ENCODE results near the gene SETD3.

The SETD3 gene

GRCh38 chr14:99512571-99513182, 32.0 kb upstream of the SETD3 start:
- no peaks in the 10 kb centered on the region for H3K27me3 Mint-ChIP-seq
- H3K36me3 Mint-ChIP-seq, result peaks cover 14% of the 10 kb centered on the region

GRCh38 chr14:99512110-99512449, 31.4 kb upstream of the SETD3 start:
- DNase-seq (ENCODE audit: low spot score in 2 of 2) (no peak), ATAC-seq (ENCODE audit: low read depth) (no peak)
- no peaks in the 10 kb centered on the region for H3K27me3 Mint-ChIP-seq
- H3K4me3 Mint-ChIP-seq, result no peak overlapping the region
- H3K4me1 Mint-ChIP-seq, result no peaks in the 10 kb centered on the region
- H3K36me3 Mint-ChIP-seq, result peaks cover 17% of the 10 kb centered on the region
- no peaks in the 10 kb centered on the region for H3K9me3 Mint-ChIP-seq
- H3K27ac Mint-ChIP-seq, result no peak overlapping the region

More at GRCh38 chr14:99512571-99513182, 32.0 kb upstream of the SETD3 start:
- no peak for DNase-seq (ENCODE audit: low spot score in 2 of 2)
- ATAC-seq (ENCODE audit: low read depth), result no peak
- Mint-ChIP-seq H3K9me3 (no peaks in the 10 kb centered on the region), H3K4me1 (no peaks in the 10 kb centered on the region), H3K27ac (no peak overlapping the region), H3K4me3 (no peak overlapping the region)

DNA sequence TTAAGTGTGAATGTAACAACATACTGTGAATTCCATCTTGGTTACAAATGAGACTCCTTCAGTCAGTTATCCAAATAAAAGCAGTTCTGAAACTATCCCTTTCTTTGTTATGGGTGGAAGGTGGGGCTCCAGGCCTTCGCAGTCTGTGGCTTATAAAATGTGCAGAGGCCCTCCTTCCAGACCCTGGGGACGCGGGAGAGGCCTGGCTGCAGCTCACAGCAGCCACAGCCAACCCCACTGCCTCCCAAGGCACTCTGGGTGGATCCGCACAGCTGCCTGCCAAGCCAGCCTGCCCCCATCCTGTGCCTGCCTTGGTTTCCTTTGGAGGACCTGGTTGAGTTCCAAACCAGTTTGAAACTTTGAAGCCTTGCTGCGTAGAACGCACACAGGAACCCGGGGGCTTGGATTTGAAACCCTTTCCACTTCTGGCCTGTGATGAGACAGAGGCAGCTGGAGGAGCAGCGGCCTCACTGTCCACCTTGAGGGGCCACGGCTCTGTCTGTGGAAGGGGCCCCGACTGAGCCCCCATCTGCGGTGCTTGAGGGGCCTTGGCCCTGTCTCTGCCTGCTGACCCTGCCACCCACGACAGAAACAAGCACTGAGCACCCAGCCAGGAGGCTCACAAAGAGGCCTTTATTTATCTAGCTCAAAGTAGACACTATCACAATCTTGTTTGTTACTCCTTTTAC, 30.9 kb upstream of the SETD3 start:
- H3K36me3 Mint-ChIP-seq, result peaks cover 18% of the 10 kb centered on the region
- DNase-seq (ENCODE audit: low spot score in 2 of 2) (no peak), ATAC-seq (ENCODE audit: low read depth) (no peak)
- H3K4me1 Mint-ChIP-seq, result no peaks in the 10 kb centered on the region
- no peaks in the 10 kb centered on the region for H3K27me3 Mint-ChIP-seq
- H3K4me3 Mint-ChIP-seq, result no peak overlapping the region
- H3K27ac Mint-ChIP-seq, result no peak overlapping the region
- no peaks in the 10 kb centered on the region for H3K9me3 Mint-ChIP-seq

DNA sequence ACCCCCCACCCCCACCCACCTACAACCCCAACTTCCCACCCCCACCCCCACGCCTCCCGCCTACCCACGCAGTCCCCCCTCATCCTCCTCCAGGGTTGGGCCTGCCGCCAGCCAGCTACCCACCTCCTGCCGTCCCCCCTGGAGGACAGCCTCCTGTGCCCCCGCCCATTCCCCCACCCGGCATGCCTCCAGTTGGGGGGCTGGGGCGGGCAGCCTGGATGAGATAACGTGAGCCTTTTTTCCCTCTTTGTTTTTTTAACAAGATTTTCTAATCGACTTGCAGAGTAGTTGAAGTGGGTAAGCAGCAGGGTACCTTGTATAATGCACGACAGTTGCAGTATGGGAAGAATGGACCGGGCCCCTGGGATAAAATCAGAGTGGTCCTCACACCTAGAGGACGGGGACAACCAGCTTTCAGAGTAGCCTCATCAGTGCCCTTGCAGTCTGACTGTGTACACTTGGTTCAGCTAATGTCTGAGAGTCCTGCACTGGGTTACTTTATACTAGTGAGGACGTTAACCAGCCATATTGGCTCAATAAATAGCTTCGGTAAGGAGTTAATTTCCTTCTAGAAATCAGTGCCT, 30.0 kb upstream of the SETD3 start:
- H3K4me3 Mint-ChIP-seq, result no peak overlapping the region
- H3K36me3 Mint-ChIP-seq, result peaks cover 27% of the 10 kb centered on the region
- H3K27ac Mint-ChIP-seq, result no peak overlapping the region
- H3K9me3 Mint-ChIP-seq, result no peaks in the 10 kb centered on the region
- no peak for DNase-seq (ENCODE audit: low spot score in 2 of 2)
- no peaks in the 10 kb centered on the region for H3K27me3 Mint-ChIP-seq
- H3K4me1 Mint-ChIP-seq, result no peaks in the 10 kb centered on the region
- no peak for ATAC-seq (ENCODE audit: low read depth)

- no peaks in the 10 kb centered on the region for H3K9me3 Mint-ChIP-seq
- no peak overlapping the region for H3K4me3 Mint-ChIP-seq
- DNase-seq (ENCODE audit: low spot score in 2 of 2), result no peak
- no peaks in the 10 kb centered on the region for H3K27me3 Mint-ChIP-seq
- ATAC-seq (ENCODE audit: low read depth), result no peak
- peaks cover 28% of the 10 kb centered on the region for H3K36me3 Mint-ChIP-seq
- H3K4me1 Mint-ChIP-seq, result no peaks in the 10 kb centered on the region
- no peak overlapping the region for H3K27ac Mint-ChIP-seq
Measured at GRCh38 chr14:99509871-99510555, 29.4 kb upstream of the SETD3 start.

- Mint-ChIP-seq H3K4me3 (no peak overlapping the region), H3K4me1 (no peaks in the 10 kb centered on the region), H3K27ac (no peak overlapping the region), H3K36me3 (peaks cover 35% of the 10 kb centered on the region), H3K9me3 (no peaks in the 10 kb centered on the region), H3K27me3 (no peaks in the 10 kb centered on the region)
- DNase-seq (ENCODE audit: low spot score in 2 of 2) (no peak), ATAC-seq (ENCODE audit: low read depth) (no peak)
Measured at GRCh38 chr14:99508896-99509629, 28.4 kb upstream of the SETD3 start.

- ATAC-seq (ENCODE audit: low read depth) (no peak), DNase-seq (ENCODE audit: low spot score in 2 of 2) (no peak)
- Mint-ChIP-seq H3K4me1 (no peaks in the 10 kb centered on the region), H3K27ac (no peak overlapping the region), H3K36me3 (peaks cover 39% of the 10 kb centered on the region), H3K4me3 (no peak overlapping the region), H3K9me3 (no peaks in the 10 kb centered on the region), H3K27me3 (no peaks in the 10 kb centered on the region)
Measured at GRCh38 chr14:99507860-99508640, 27.4 kb upstream of the SETD3 start.

- DNase-seq (ENCODE audit: low spot score in 2 of 2) (no peak), ATAC-seq (ENCODE audit: low read depth) (no peak)
- no peaks in the 10 kb centered on the region for H3K9me3 Mint-ChIP-seq
- H3K27ac Mint-ChIP-seq, result no peak overlapping the region
- H3K4me3 Mint-ChIP-seq, result no peak overlapping the region
- no peaks in the 10 kb centered on the region for H3K4me1 Mint-ChIP-seq
- H3K27me3 Mint-ChIP-seq, result no peaks in the 10 kb centered on the region
- peaks cover 42% of the 10 kb centered on the region for H3K36me3 Mint-ChIP-seq
Measured at GRCh38 chr14:99506276-99506675, 25.6 kb upstream of the SETD3 start.

DNA sequence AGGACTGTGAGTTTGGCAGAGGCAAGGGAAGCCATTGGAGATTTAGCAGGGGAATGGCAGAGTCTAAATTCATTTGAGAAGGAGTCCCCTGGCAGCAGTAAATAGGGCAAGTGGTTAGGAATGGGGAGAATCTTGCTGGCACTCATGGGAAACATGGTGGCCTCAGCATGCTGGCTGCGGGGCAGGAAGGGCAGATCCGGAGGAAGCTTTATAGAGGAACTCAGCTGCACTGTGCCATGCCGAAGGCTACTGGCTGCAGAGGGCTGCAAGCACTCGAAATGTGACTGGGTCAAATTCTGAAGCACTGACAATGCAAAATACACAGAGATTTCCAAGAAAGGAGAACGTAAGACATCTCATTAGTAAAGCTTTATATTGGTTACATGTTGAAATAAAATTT, 24.4 kb upstream of the SETD3 start:
- Mint-ChIP-seq H3K9me3 (no peaks in the 10 kb centered on the region), H3K36me3 (peaks cover 47% of the 10 kb centered on the region), H3K4me1 (no peaks in the 10 kb centered on the region), H3K27ac (peak overlapping the region; percentile 3), H3K4me3 (no peak overlapping the region), H3K27me3 (no peaks in the 10 kb centered on the region)
- ATAC-seq (ENCODE audit: low read depth), result no peak
- DNase-seq (ENCODE audit: low spot score in 2 of 2), result no peak

DNA sequence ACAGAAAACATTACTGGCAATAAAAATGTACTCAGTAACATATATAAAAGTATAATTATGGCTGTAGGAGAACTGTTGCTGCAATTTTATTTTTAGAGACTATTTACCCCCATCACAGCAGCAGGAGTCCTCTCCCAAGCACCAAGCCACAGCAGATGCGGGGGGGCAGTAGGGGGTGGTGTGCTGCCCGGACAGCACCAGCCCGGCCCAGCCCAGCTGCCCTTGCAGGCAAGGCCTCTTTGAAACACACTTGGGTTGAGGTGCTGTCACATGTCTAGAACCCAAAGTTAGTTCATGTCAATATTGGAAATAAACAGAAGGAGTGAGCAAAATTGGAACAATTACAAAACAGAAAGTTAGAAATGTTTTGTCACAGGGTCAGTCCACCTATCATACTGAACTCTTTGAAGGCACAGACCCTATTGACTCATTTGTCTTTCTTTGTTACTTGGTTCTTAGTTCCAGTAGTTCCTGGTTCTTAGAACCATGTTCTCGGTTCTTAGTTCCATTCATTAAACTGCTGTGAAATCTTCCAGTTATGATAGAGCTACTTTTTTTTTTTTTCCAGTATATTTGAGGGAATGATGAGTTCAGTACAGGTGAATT, 23.3 kb upstream of the SETD3 start:
- no peak overlapping the region for H3K27ac Mint-ChIP-seq
- H3K36me3 Mint-ChIP-seq, result peaks cover 43% of the 10 kb centered on the region
- H3K9me3 Mint-ChIP-seq, result no peaks in the 10 kb centered on the region
- ATAC-seq (ENCODE audit: low read depth) (no peak), DNase-seq (ENCODE audit: low spot score in 2 of 2) (no peak)
- H3K4me3 Mint-ChIP-seq, result no peak overlapping the region
- H3K4me1 Mint-ChIP-seq, result no peaks in the 10 kb centered on the region
- no peaks in the 10 kb centered on the region for H3K27me3 Mint-ChIP-seq

DNA sequence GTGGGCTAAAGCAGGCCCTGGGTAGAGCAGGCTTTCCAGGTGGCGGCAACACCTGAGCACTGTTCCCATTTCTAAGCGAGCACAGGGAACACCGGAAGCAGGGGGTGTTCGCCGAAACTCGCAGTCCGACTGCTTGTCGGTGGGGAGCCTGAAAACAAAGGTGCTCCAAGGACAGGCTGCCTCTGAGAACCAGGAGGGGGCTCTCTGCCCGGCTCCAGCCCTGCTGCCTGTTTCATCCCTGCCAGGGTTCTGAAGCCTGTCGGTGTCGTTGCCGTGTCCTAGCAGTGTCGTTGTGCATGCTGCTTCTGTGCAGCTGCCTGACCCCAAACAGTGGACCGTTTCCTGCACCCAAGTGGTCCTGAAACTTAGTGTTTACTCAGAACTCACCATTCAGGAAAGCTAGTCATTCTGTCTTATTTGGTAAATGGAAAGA, 22.3 kb upstream of the SETD3 start:
- Mint-ChIP-seq H3K4me1 (no peaks in the 10 kb centered on the region), H3K4me3 (no peak overlapping the region), H3K27ac (no peak overlapping the region), H3K9me3 (no peaks in the 10 kb centered on the region), H3K36me3 (peaks cover 35% of the 10 kb centered on the region), H3K27me3 (no peaks in the 10 kb centered on the region)
- ATAC-seq (ENCODE audit: low read depth) (no peak), DNase-seq (ENCODE audit: low spot score in 2 of 2) (no peak)

GRCh38 chr14:99497894-99498293, 17.2 kb upstream of the SETD3 start:
- H3K36me3 Mint-ChIP-seq, result peaks cover 39% of the 10 kb centered on the region
- DNase-seq (ENCODE audit: low spot score in 2 of 2) (no peak), ATAC-seq (ENCODE audit: low read depth) (no peak)
- no peak overlapping the region for H3K27ac Mint-ChIP-seq
- H3K4me1 Mint-ChIP-seq, result peaks cover 4% of the 10 kb centered on the region
- H3K4me3 Mint-ChIP-seq, result no peak overlapping the region
- no peaks in the 10 kb centered on the region for H3K9me3 Mint-ChIP-seq
- H3K27me3 Mint-ChIP-seq, result no peaks in the 10 kb centered on the region

DNA sequence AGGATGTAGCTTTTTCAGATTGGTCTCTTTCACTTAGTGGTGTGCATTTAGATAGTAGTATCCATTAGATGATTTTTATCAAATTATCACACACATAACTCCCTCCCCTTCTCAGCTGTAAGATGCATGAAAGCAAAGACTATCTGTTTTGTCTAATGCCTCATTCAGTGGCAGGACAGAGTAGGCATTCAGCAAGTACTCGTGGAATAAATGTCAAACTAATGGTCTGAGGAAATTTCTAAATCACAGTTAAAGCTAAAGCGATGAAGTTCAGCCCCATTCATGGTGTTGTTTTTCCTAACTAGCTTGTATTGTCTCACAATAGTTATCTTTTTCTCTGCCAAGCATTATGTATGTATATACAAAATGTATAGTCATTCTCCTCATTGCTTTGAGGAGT, 16.7 kb upstream of the SETD3 start:
- Mint-ChIP-seq H3K27me3 (no peaks in the 10 kb centered on the region), H3K27ac (no peak overlapping the region), H3K4me3 (no peak overlapping the region), H3K36me3 (peaks cover 38% of the 10 kb centered on the region), H3K9me3 (no peaks in the 10 kb centered on the region), H3K4me1 (peaks cover 4% of the 10 kb centered on the region)
- no peak for DNase-seq (ENCODE audit: low spot score in 2 of 2)
- no peak for ATAC-seq (ENCODE audit: low read depth)
